Neural cell (in vitro differentiated cells): ENCODE measurements around the gene CLCN1.

ENCODE experiments used
- CTCF ChIP-seq: fragments of 450-650 bp; IDR thresholded peaks from 2 replicates; pipeline ENCODE4 v1.5.1; 2014; ENCODE audit warnings: antibody characterized with exemption, mild to moderate bottlenecking, moderate library complexity; ENCODE audit not compliant: poor library complexity, severe bottlenecking
- MXI1 ChIP-seq: fragments of 450-650 bp; conservative IDR thresholded peaks from 2 replicates; pipeline ENCODE4 v1.6.1; 2014; ENCODE audit warnings: antibody characterized with exemption, mild to moderate bottlenecking; ENCODE audit not compliant: poor library complexity, severe bottlenecking
- POLR2AphosphoS5 ChIP-seq: IDR thresholded peaks from 2 replicates; pipeline ENCODE4 v1.6.1; 2012

- TF ChIP-seq POLR2AphosphoS5: no peak
- no peak for TF ChIP-seq CTCF
- TF ChIP-seq MXI1: no peak
Measured at GRCh38 chr7:143351574-143351973, 35.7 kb downstream of the CLCN1 start.
